Retinal pigment epithelial cell (primary cell): Measurements from ENCODE around the gene OPRM1.

Experiments
- DNase-seq: peaks from one replicate; pipeline ENCODE4 v3.0.0-alpha.2; 2010; ENCODE audit warnings: low read depth
- H3K4me3 ChIP-seq: 2 replicates; pipeline ENCODE4 v1.5.1; 2011; ENCODE audit warnings: mild to moderate bottlenecking, low read length, control low read depth, moderate library complexity
- TF ChIP-seq, protein P1 (sequence below): conservative IDR thresholded peaks from 2 replicates; pipeline ENCODE4 v1.5.1; 2011; ENCODE audit warnings: low read depth, low read length, control low read depth, inconsistent platforms

The OPRM1 gene

DNA sequence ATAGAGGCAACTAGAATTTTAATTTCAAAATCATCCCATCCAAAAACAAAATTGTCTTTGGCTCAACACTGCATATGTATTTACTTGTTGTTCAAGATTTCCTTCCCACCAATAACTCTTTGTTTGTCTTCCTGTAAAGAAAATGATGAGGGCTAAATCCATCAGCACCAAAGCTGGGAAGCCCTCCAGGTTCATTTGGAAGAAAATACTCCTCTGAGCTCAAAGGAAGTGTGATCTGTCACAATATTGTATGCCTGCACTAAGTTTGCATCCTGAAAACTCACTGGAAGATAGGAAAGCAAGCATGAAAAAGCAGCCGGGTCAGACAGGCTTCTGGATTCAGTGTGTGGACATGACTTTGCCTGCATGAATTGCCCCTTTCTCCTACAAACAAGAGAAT is 28.7 kb upstream of the OPRM1 start:
- no peak overlapping the region for H3K4me3 ChIP-seq
- TF ChIP-seq, protein P1, sequence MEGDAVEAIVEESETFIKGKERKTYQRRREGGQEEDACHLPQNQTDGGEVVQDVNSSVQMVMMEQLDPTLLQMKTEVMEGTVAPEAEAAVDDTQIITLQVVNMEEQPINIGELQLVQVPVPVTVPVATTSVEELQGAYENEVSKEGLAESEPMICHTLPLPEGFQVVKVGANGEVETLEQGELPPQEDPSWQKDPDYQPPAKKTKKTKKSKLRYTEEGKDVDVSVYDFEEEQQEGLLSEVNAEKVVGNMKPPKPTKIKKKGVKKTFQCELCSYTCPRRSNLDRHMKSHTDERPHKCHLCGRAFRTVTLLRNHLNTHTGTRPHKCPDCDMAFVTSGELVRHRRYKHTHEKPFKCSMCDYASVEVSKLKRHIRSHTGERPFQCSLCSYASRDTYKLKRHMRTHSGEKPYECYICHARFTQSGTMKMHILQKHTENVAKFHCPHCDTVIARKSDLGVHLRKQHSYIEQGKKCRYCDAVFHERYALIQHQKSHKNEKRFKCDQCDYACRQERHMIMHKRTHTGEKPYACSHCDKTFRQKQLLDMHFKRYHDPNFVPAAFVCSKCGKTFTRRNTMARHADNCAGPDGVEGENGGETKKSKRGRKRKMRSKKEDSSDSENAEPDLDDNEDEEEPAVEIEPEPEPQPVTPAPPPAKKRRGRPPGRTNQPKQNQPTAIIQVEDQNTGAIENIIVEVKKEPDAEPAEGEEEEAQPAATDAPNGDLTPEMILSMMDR = no peak
- DNase-seq = no peak

DNA sequence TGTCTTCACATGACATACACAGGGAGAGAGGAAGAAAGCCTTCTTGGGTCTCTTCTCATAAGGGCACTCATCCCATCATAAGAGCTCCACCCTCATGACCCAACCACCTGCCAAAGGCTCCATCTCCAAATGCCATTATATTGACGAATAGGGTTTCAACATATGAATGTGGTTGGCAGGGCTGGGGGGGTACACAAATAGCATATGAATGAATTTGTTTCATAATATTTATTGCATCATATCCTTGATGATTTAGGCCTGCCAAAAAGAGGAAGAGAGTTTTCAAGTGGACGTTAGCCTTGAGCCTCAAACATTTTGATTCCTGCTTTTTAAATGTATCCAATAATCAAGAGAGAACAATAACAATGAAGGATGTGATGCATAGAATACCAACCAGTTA is 26.2 kb upstream of the OPRM1 start:
- TF ChIP-seq, protein P1 = no peak
- no peak for DNase-seq
- no peak overlapping the region for H3K4me3 ChIP-seq

DNA sequence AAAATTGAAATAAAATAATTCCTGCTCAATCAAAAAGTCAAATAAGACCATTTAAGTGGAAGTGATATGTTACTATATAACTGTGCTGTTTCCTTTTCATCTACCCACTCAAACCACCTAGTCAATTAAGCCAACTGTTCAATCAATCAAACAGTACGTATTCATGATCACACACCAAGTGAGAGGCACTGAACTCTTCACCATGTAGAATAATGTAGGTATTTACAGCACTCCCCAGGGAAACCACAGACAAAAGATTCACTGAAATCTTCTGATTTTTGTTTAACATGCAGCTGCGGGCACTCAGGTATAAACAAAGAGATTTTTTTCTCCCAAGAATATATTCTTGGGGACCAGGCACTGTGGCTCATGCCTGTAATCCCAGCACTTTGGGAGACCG is 21.3 kb upstream of the OPRM1 start:
- TF ChIP-seq, protein P1 = no peak
- H3K4me3 ChIP-seq = no peak overlapping the region
- no peak for DNase-seq

DNA sequence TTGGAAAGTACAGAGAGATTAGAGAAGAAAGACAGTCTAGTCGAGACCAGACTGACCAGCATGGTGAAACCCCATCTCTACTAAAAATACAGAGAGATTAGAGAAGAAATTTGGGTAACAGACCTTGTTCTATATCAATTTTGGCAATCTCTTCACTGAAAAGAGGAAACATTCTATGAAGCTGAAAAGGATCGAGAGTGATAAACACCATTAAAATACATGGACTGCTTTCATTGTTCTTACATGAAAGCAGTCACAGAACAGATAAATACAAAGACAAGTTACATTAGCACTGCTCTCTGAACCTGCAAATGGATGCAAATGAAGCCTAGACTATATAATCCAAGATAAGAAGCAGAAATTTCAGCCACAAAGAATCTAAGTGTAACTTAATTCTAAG is 8.4 kb upstream of the OPRM1 start:
- H3K4me3 ChIP-seq = no peak overlapping the region
- no peak for DNase-seq
- TF ChIP-seq, protein P1 = no peak

DNA sequence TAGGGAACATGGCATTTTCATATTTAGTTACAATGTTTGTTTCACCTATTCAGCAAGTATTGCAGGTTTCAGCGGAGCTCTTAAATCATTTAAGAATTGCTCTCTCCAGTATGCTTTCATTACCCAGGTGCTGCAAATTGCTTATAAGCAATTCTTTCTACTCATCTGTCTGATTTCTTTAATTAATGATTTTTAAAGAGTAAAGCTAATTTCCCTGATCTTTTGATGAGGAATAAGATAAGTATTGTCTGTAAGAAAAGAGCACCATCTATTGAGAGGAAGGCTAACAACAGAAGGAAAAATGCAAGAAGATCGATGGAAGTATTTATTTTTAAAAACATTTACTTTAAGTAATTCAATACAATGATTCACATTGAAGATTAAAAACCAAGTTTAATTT is 2.0 kb downstream of the OPRM1 start:
- no peak for DNase-seq
- TF ChIP-seq, protein P1 = no peak
- H3K4me3 ChIP-seq = no peak overlapping the region

DNA sequence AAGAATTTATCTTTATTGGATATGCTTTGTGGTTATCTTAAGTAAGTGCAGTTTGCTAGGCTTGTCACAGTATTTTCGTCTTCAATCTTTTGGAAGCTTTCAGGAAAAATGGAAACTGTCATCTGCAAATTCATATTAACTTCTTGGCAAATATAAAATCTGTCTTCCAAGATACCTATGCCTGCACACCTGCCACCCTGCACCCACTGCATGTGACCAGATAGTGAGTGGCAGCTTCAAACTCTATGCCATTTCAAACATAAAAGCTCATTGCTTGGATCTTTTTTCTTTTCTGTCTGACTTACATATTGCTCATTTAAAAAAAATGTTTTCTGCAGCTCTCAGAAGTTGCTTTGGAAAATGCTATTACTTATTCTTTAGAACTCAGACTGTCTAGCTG is 14.1 kb downstream of the OPRM1 start:
- no peak overlapping the region for H3K4me3 ChIP-seq
- TF ChIP-seq, protein P1 = no peak
- no peak for DNase-seq

DNA sequence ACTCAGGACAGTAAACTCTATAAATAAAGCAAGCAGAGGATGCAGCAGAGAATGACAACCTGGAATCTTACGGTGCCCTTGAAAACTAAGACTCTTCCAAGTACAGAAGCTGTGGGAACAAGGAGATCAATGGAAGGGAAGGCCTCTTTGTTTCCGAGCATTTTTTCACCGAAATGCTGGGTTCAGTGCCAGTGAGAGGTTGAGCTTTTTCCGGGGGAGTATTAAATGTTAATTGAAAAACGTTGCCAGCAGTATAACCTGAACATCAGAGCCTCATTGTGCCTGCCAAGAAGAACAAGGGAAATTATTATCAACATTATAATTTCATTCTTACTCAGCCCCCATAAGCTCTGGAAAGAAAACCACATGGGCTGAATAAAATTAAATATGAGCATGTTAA is 17.5 kb downstream of the OPRM1 start:
- DNase-seq = no peak
- no peak overlapping the region for H3K4me3 ChIP-seq
- TF ChIP-seq, protein P1 = no peak
